Measurements from ENCODE around the gene ACSM2A.

DNA sequence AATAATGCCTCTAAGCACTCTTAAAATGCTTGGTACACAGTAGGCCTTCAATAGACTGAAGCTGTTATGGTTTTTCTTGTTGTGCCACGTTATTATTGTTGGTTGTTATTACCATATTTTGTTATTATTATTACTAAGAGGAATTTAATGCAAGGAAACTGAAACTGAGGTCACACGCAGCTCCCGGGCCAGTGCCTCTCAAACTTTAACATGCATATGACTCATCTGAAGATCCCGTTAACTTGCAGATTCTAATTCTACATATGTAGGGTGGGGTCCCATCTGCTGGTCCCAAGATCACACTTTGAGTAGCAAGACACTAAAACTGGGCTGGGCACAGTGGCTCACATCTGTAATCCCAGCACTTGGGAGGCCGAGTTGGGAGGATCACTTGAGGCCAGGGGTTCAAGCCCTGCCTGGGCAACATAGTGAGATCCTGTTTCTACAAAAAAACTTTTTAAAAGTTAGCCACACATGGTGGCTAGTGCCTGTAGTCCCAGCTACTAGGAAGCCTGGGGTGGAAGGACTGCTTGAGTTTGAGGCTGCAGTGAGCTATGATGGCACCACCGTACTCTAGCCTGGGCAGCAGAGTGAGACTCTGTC, 41.1 kb upstream of the ACSM2A start:
- no peak for TF ChIP-seq REST (IDR thresholded peaks at IDR 0.05; ENCODE audit: low read depth)
- TF ChIP-seq TCF12 (IDR thresholded peaks at IDR 0.05; ENCODE audit: low read depth), result no peak
- TF ChIP-seq TAF1 (IDR thresholded peaks at IDR 0.05; ENCODE audit: low read depth), result no peak
- no peak for TF ChIP-seq EP300 (IDR thresholded peaks at IDR 0.05; ENCODE audit: borderline replicate concordance)
- no peak for TF ChIP-seq EGR1 (IDR thresholded peaks at IDR 0.05)
- no peak for TF ChIP-seq TEAD4 (IDR thresholded peaks at IDR 0.05)
- no peak for TF ChIP-seq RAD21 (IDR thresholded peaks at IDR 0.05; ENCODE audit: low read depth)
- no peak for TF ChIP-seq YY1 (IDR thresholded peaks at IDR 0.05; ENCODE audit: low read depth)

All from Ishikawa (cell line).